Measurements from ENCODE around the gene ACYP1. TPM values are rescaled to one million over a fixed set of nuclear protein-coding genes. Genes with fewer than 3 reads are reported as not detected.

Gene ACYP1
- polyA plus RNA-seq, 4 donors, result 25.4 to 65.2 (median 36.6) TPM

Other genes starting within 250 kb of the ACYP1 start
- gene PROX2, start 187.9 kb downstream of the ACYP1 start, polyA plus RNA-seq (ENCODE audit: insufficient read length in 4 of 4), result 1 to 10 TPM in 2 of 4 donors, under 1 TPM in 2; 0.38 to 4.0 (median 1.6) TPM
- 100 to 1,000 TPM; 103 to 135 (median 125) TPM for gene DLST, start 182.1 kb downstream of the ACYP1 start, polyA plus RNA-seq (ENCODE audit: insufficient read length in 4 of 4)
- gene RPS6KL1, start 140.8 kb downstream of the ACYP1 start, polyA plus RNA-seq (ENCODE audit: insufficient read length in 4 of 4), result 1 to 10 TPM; 1.0 to 2.1 (median 1.7) TPM
- gene PGF, start 108.4 kb downstream of the ACYP1 start, polyA plus RNA-seq (ENCODE audit: insufficient read length in 4 of 4), result 10 to 100 TPM in 2 of 4 donors, 1 to 10 TPM in 2; 7.0 to 10.7 (median 9.9) TPM
- 10 to 100 TPM; 59.2 to 74.4 (median 63.7) TPM for gene EIF2B2, start 61.1 kb downstream of the ACYP1 start, polyA plus RNA-seq (ENCODE audit: insufficient read length in 4 of 4)
- 10 to 100 TPM; 33.3 to 43.7 (median 38.4) TPM for gene MLH3, start 12.6 kb downstream of the ACYP1 start, polyA plus RNA-seq (ENCODE audit: insufficient read length in 4 of 4)
- gene ZC2HC1C, start 5.6 kb upstream of the ACYP1 start, polyA plus RNA-seq (ENCODE audit: insufficient read length in 4 of 4), result 10 to 100 TPM in 1 of 4 donors, 1 to 10 TPM in 3; 7.1 to 10.8 (median 7.2) TPM
- 100 to 1,000 TPM; 120 to 150 (median 133) TPM for gene NEK9, start 63.0 kb upstream of the ACYP1 start, polyA plus RNA-seq (ENCODE audit: insufficient read length in 4 of 4)
- gene TMED10, start 112.6 kb upstream of the ACYP1 start, polyA plus RNA-seq (ENCODE audit: insufficient read length in 4 of 4), result 100 to 1,000 TPM; 230 to 268 (median 246) TPM
- gene FOS, start 214.8 kb upstream of the ACYP1 start, polyA plus RNA-seq (ENCODE audit: insufficient read length in 4 of 4), result 100 to 1,000 TPM in 1 of 4 donors, 10 to 100 TPM in 3; 42.5 to 913 (median 86.9) TPM